Upper lobe of left lung (tissue), 4 donors: Measurements from ENCODE around the gene THAP4.

Experiments
- CTCF ChIP-seq, 6 experiments: fragments of 450-650 bp in 4 of 6; fragments of 200-600 bp in 2 of 6; sonication (generic) in 2 of 6; IDR thresholded peaks; one replicate each; pipeline ENCODE4 v1.5.1; 2016 to 2019; ENCODE audit warnings: antibody characterized with exemption in 6 of 6
- POLR2AphosphoS5 ChIP-seq, 2 donors: sonication (generic); formaldehyde crosslinking; IDR thresholded peaks; one replicate each; pipeline ENCODE4 v1.5.1; 2017; ENCODE audit warnings: antibody characterized with exemption in 2 of 2

GRCh38 chr2:241582806-241583205, 54.2 kb downstream of the THAP4 start:
- TF ChIP-seq POLR2AphosphoS5 (IDR thresholded peaks at IDR 0.05): no peak
- no peak for TF ChIP-seq CTCF (IDR thresholded peaks at IDR 0.05)
